Measurements from ENCODE around the gene CCDC188.

- TF ChIP-seq CTCF (IDR thresholded peaks at IDR 0.05; ENCODE audit: low read length), result no peak
- no peak for TF ChIP-seq EZH2 (IDR thresholded peaks at IDR 0.05; ENCODE audit: borderline replicate concordance, low read length)
These were observed 29.4 kb upstream of the CCDC188 start for GRCh38 chr22:20180245-20180630.

Data from OCI-LY1 (cell line).